HepG2 (cell line): ENCODE measurements around the gene CES5A. TPM values are rescaled to one million over a fixed set of nuclear protein-coding genes. Genes with fewer than 3 reads are reported as not detected.

Experiments
- ATAC-seq: fragments of 200-7000 bp; cut with Tn5 transposase; 3 replicates; pipeline ENCODE4 v1.9.1; 2020; ENCODE audit warnings: mild to moderate bottlenecking, moderate library complexity
- BruUV-seq: library from RNA; stranded (reverse); fragments of 400-500 nt; replicated peaks from 2 replicates; lab custom pipeline; 2021; lab: Mats Ljungman, UMichigan
- CTCF ChIA-PET: fragments of 300-600 bp; formaldehyde crosslinking; extraction: SDS; loops from one replicate; lab custom pipeline; 2021; ENCODE audit warnings: low total read pairs, inconsistent platforms, low intra/inter-chr PET ratio; lab: Yijun Ruan, JAX
- POLR2A ChIA-PET: fragments of 350-600 bp; sonication (Branson Sonifier 250); formaldehyde crosslinking; loops from one replicate; lab custom pipeline; 2020; ENCODE audit warnings: antibody characterized with exemption, inconsistent platforms; lab: Yijun Ruan, JAX
- DNase-seq: peaks from one replicate; pipeline ENCODE4 v3.0.0-alpha.2; 2015; ENCODE audit warnings: low spot score
- FAIRE-seq: peaks from 3 replicates; lab custom pipeline; 2011; peaks lifted over from hg19 to GRCh38; lab: Jason Lieb, UNC
- H2AFZ ChIP-seq: one replicate; pipeline ENCODE4 v1.6.1; 2011; ENCODE audit warnings: low read length, inconsistent platforms
- H3K27ac ChIP-seq: fragments of 300-600 bp; 3 replicates; pipeline ENCODE4 v1.8.0; 2011; ENCODE audit warnings: mixed run types, mild to moderate bottlenecking, mixed read lengths, low read length, inconsistent platforms; ENCODE audit not compliant: insufficient read depth; ENCODE audit errors: extremely low read length
- H3K27me3 ChIP-seq, 2 experiments: fragments of 200-600 bp in 1 of 2; 2 replicates in 1 of 2; 3 replicates in 1 of 2; pipeline versions ENCODE4 v1.6.0 to v1.8.0; 2011; ENCODE audit warnings: low read length in 2 of 2, mild to moderate bottlenecking in 2 of 2, moderate library complexity in 2 of 2, inconsistent platforms in 1 of 2; ENCODE audit not compliant: insufficient read depth in 2 of 2, control insufficient read depth in 1 of 2
- H3K36me3 ChIP-seq, 2 experiments: fragments of 200-600 bp in 1 of 2; replicated peaks in 1 of 2; 2 replicates in 1 of 2; 3 replicates in 1 of 2; pipeline versions ENCODE4 v1.5.1 to v1.8.0; 2011; ENCODE audit warnings: low read length in 2 of 2, inconsistent platforms in 1 of 2; ENCODE audit not compliant: insufficient read depth in 2 of 2, control insufficient read depth in 1 of 2
- H3K4me1 ChIP-seq: 2 replicates; pipeline ENCODE4 v1.5.1; 2012; ENCODE audit warnings: low read length, inconsistent platforms; ENCODE audit not compliant: insufficient read depth
- H3K4me2 ChIP-seq: 2 replicates; pipeline ENCODE4 v1.6.0; 2011; ENCODE audit warnings: low read depth, low read length, inconsistent platforms
- H3K4me3 ChIP-seq, 3 experiments: fragments of 200-600 bp in 1 of 3; sonication (generic), shearing (Covaris generic) in 1 of 3; replicated peaks in 1 of 3; 2 replicates each; pipeline ENCODE4 v1.5.1; 2011 to 2016; ENCODE audit warnings: low read length in 3 of 3, inconsistent platforms in 2 of 3, low read depth in 2 of 3, mild to moderate bottlenecking in 2 of 3, control low read depth in 1 of 3, mixed read lengths in 1 of 3; ENCODE audit not compliant: insufficient read depth in 1 of 3
- H3K79me2 ChIP-seq: one replicate; pipeline ENCODE4 v1.6.1; 2011; ENCODE audit warnings: low read length, inconsistent platforms; ENCODE audit not compliant: insufficient read depth
- H3K9ac ChIP-seq: 2 replicates; pipeline ENCODE4 v1.6.0; 2011; ENCODE audit warnings: mild to moderate bottlenecking, low read depth, low read length, inconsistent platforms; ENCODE audit not compliant: insufficient read depth
- H3K9me3 ChIP-seq: 2 replicates; pipeline ENCODE4 v1.5.1; 2012; ENCODE audit warnings: mild to moderate bottlenecking, low read length
- H4K20me1 ChIP-seq: 2 replicates; pipeline ENCODE4 v1.6.0; 2011; ENCODE audit warnings: inconsistent platforms, mild to moderate bottlenecking, low read length, moderate library complexity; ENCODE audit not compliant: insufficient read depth
- ARID2 ChIP-seq: sonication (generic); formaldehyde crosslinking; IDR thresholded peaks from 2 replicates; pipeline ENCODE4 v1.8.1; 2022; ENCODE audit warnings: mild to moderate bottlenecking, missing genetic modification reagents, borderline replicate concordance
- FOXK1 ChIP-seq: sonication (generic); formaldehyde crosslinking; IDR thresholded peaks from 2 replicates; pipeline ENCODE4 v1.4.0; 2020; ENCODE audit warnings: low read depth, missing genetic modification reagents, borderline replicate concordance
- HMG20A ChIP-seq: IDR thresholded peaks from 2 replicates; pipeline ENCODE4 v1.6.1; 2016; ENCODE audit warnings: borderline replicate concordance
- HNRNPK ChIP-seq: fragments of 200-400 bp; formaldehyde crosslinking; IDR thresholded peaks from 2 replicates; pipeline ENCODE4 v1.6.1; 2018; ENCODE audit warnings: low read length, low read depth, moderate library complexity, mild to moderate bottlenecking; ENCODE audit not compliant: poor library complexity, severe bottlenecking
- KMT2A ChIP-seq: sonication (generic); formaldehyde crosslinking; IDR thresholded peaks from 2 replicates; pipeline ENCODE4 v1.4.0; 2020; ENCODE audit warnings: missing genetic modification reagents
- WGBS: methylation state at CpG from one replicate; pipeline ENCODE4 v1.1.6; 2017; ENCODE audit warnings: low lambda C conversion rate; 5-methylcytosine and 5-hydroxymethylcytosine counted together
- in situ Hi-C: cut with HindIII; loops from 2 replicates; pipeline ENCODE4 v1.10.0; 2017; ENCODE audit warnings: low pct_unique_long_range_greater_than_20kb; ENCODE audit not compliant: extremely low pct_ligation_motif_present
- intact Hi-C: fragments of 100-400 bp; cut with micrococcal nuclease; formaldehyde crosslinking; loops from one replicate; pipeline ENCODE4 v1.10.0; 2022; ENCODE audit not compliant: unreplicated experiment
- polyA plus RNA-seq, 8 experiments: library from polyadenylated mRNA; depleted of rRNA in 3 of 8; stranded (reverse) in 7 of 8; unstranded in 1 of 8; fragments of >200 nt; fragmentation: Illumina TruSeq in 4 of 8; extraction: Trizol in 4 of 8; gene quantifications; 2 replicates each; pipeline versions ENCODE4 v1.2.1 to v1.2.3, GENCODE V29; 2011 to 2016; ENCODE audit warnings: low read depth in 4 of 8, missing spikeins in 1 of 8, mixed read lengths in 1 of 8; ENCODE audit not compliant: insufficient read depth in 1 of 8
- total RNA-seq, 5 experiments: library from RNA; depleted of rRNA; stranded (reverse); fragments of >200 nt; fragmentation: Illumina TruSeq; extraction: Trizol; gene quantifications; 2 replicates each; pipeline ENCODE4 v1.2.3, GENCODE V29; 2016; ENCODE audit warnings: low read depth in 1 of 5

Gene CES5A
- total and polyA plus RNA-seq, 2 of the 13 experiments (the other 11 are each of a cell fraction or from before 2014, with no cell fraction given) = not detected

- CTCF ChIA-PET = no interaction called here
- Histone ChIP-seq H3K4me1 (no peaks in the 10 kb centered on the region), H3K4me2 (no peak overlapping the region), H3K4me3 (no peak overlapping the region), H2AFZ (no peak overlapping the region), H3K79me2 (no peaks in the 10 kb centered on the region), H4K20me1 (no peaks in the 10 kb centered on the region), H3K27ac (no peak overlapping the region)
- no TSS peak for BruUV-seq
- POLR2A ChIA-PET = no interaction called here
- TF ChIP-seq FOXK1 (CRISPR knock-in tag) (no peak), HMG20A (CRISPR knock-in tag) (no peak), HNRNPK (peak; percentile 59), KMT2A (CRISPR knock-in tag) (no peak)
- TF ChIP-seq, all 625 proteins: peak for 1
- 15% methylated on average over 6 of the region's 6 CpGs for WGBS
- Histone ChIP-seq H3K27me3 (peaks cover 3 to 10% of the 10 kb centered on the region in 2 experiments; a peak in 4 of 5 replicates), H3K36me3 (no peaks in the 10 kb centered on the region), H3K9me3 (no peaks in the 10 kb centered on the region), H3K9ac (no peak overlapping the region)
- ATAC-seq (no peak), DNase-seq (no peak), FAIRE-seq (no peak)
- intact Hi-C loops = no loop called here
- in situ Hi-C loops = no loop called here
Observed at GRCh38 chr16:55915096-55915827, 40.1 kb upstream of the CES5A start.

DNA sequence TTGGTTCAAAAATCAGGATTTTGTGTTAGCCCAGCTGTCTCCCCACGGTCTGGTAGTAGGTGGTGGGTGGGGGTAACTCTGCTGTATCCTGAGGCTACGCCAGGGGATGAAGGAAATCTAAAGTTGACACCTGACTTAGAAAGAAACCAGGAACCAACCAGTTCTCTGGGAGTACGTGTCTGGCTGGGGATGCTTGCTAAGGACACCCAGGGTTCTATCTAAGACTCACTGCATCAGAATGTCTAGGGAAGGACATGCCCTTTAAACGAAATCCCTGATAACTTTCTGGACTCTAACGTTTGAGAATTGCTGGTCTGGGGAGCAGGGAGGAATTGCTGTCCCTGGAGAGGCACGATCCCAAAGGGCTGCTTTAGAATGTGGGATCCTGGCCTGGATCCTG lies 39.2 kb upstream of the CES5A start:
- ATAC-seq (no peak), FAIRE-seq (no peak), DNase-seq (no peak)
- peaks cover 6 to 10% of the 10 kb centered on the region in 2 experiments; a peak in 4 of 5 replicates for H3K27me3 ChIP-seq
- POLR2A ChIA-PET = no interaction called here
- no peaks in the 10 kb centered on the region for H3K36me3 ChIP-seq
- H3K4me1 ChIP-seq = no peaks in the 10 kb centered on the region
- H3K4me2 ChIP-seq = no peak overlapping the region
- no peak overlapping the region for H2AFZ ChIP-seq
- no peaks in the 10 kb centered on the region for H4K20me1 ChIP-seq
- intact Hi-C loops = no loop called here
- no peaks in the 10 kb centered on the region for H3K9me3 ChIP-seq
- H3K9ac ChIP-seq = no peak overlapping the region
- H3K79me2 ChIP-seq = no peaks in the 10 kb centered on the region
- H3K27ac ChIP-seq = no peak overlapping the region
- CTCF ChIA-PET = no interaction called here
- in situ Hi-C loops = no loop called here
- WGBS = 0% methylated on average over 6 of the region's 6 CpGs
- H3K4me3 ChIP-seq = no peak overlapping the region
- BruUV-seq = no TSS peak
- TF ChIP-seq ARID2 (CRISPR knock-in tag) = no peak
